ENCODE results near the gene ING3. TPM values are rescaled to one million over a fixed set of nuclear protein-coding genes. Genes with fewer than 3 reads are reported as not detected.

ING3 gene
- total and polyA plus RNA-seq, 9 of the 15 experiments (the other 6 are each of a cell fraction or from before 2014, with no cell fraction given), result 22.8 to 233 (median 50.4) TPM

DNA sequence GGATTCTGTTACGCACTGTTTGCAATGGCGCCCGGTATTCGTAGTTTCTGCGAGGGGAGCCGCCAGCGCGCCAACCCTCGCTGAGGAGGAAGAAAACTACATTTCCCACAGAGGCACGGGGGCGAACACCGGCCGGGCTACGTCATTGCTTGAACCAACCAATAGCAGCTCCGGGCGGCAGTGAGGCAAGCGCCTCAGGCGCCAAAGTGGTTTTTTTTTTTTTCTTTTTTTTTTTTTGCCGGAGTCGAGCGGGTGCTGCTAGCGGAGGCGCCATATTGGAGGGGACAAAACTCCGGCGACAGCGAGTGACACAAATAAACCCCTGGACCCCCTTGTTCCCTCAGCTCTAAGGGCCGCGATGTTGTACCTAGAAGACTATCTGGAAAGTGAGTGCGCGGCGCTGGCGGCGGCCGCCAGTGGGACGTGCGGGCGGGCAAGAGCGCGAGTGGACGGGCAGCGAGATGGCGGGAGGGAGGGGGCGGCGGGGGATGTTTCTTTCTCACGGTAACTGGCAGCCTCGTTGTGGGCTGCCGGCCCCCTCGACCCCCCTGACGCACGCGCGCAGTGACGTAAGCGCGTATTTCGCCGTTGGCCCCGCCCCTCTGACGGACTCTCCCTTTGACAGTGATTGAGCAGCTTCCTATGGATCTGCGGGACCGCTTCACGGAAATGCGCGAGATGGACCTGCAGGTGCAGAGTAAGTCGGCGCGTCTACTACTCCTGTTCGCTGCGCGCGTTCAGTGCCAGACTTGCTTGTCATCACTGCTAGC is at the start of gene ING3 (continued):
- TF ChIP-seq TEAD1 (CRISPR knock-in tag; IDR thresholded peaks at IDR 0.05), result peak; percentile 74 to 83; a peak in 2 of 4 replicates
- TF ChIP-seq ZNF263 (CRISPR knock-in tag; IDR thresholded peaks at IDR 0.05; ENCODE audit: borderline replicate concordance), result peak; percentile 40; the same call in 1 of the 2 replicates
- peak; percentile 70; the same call in 1 of the 2 replicates for TF ChIP-seq ZNF12 (CRISPR knock-in tag; IDR thresholded peaks at IDR 0.05)
- TF ChIP-seq, protein P1, sequence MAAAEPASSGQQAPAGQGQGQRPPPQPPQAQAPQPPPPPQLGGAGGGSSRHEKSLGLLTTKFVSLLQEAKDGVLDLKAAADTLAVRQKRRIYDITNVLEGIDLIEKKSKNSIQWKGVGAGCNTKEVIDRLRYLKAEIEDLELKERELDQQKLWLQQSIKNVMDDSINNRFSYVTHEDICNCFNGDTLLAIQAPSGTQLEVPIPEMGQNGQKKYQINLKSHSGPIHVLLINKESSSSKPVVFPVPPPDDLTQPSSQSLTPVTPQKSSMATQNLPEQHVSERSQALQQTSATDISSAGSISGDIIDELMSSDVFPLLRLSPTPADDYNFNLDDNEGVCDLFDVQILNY (CRISPR knock-in tag; IDR thresholded peaks at IDR 0.05), result peak; percentile 43; the same call in 1 of the 2 replicates
- TF ChIP-seq CBX1 (IDR thresholded peaks at IDR 0.05; ENCODE audit: low read depth), result peak; percentile 30; the same call in 1 of the 2 replicates
- TF ChIP-seq ZNF764 (CRISPR knock-in tag; IDR thresholded peaks at IDR 0.05; ENCODE audit: low read depth), result no peak
- TF ChIP-seq TEAD2 (tag; IDR thresholded peaks at IDR 0.05), result no peak
- no peak for TF ChIP-seq BCL6 (CRISPR knock-in tag; IDR thresholded peaks at IDR 0.05)
- no peak for TF ChIP-seq ZSCAN29 (IDR thresholded peaks at IDR 0.05)
- no peak for TF ChIP-seq KAT2B (IDR thresholded peaks at IDR 0.05; ENCODE audit: low read depth, low read length)
- peak; percentile 98 for TF ChIP-seq ATF7 (IDR thresholded peaks at IDR 0.05)
- TF ChIP-seq CBX3 (IDR thresholded peaks at IDR 0.05; ENCODE audit: borderline replicate concordance in 1 of 2, low read length in 2 of 2), result peak in 1 of 2 experiments; percentile 63; a peak in 1 of 3 replicates
- peak; percentile 31 for TF ChIP-seq NEUROD1 (IDR thresholded peaks at IDR 0.05; ENCODE audit: borderline replicate concordance, low read depth, low read length, partially characterized antibody)
- TF ChIP-seq ZNF165 (CRISPR knock-in tag; IDR thresholded peaks at IDR 0.05; ENCODE audit: borderline replicate concordance), result no peak
- TF ChIP-seq, protein P2, sequence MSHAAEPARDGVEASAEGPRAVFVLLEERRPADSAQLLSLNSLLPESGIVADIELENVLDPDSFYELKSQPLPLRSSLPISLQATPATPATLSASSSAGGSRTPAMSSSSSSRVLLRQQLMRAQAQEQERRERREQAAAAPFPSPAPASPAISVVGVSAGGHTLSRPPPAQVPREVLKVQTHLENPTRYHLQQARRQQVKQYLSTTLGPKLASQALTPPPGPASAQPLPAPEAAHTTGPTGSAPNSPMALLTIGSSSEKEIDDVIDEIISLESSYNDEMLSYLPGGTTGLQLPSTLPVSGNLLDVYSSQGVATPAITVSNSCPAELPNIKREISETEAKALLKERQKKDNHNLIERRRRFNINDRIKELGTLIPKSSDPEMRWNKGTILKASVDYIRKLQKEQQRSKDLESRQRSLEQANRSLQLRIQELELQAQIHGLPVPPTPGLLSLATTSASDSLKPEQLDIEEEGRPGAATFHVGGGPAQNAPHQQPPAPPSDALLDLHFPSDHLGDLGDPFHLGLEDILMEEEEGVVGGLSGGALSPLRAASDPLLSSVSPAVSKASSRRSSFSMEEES (CRISPR knock-in tag; IDR thresholded peaks at IDR 0.05), result no peak
- TF ChIP-seq, protein P3, sequence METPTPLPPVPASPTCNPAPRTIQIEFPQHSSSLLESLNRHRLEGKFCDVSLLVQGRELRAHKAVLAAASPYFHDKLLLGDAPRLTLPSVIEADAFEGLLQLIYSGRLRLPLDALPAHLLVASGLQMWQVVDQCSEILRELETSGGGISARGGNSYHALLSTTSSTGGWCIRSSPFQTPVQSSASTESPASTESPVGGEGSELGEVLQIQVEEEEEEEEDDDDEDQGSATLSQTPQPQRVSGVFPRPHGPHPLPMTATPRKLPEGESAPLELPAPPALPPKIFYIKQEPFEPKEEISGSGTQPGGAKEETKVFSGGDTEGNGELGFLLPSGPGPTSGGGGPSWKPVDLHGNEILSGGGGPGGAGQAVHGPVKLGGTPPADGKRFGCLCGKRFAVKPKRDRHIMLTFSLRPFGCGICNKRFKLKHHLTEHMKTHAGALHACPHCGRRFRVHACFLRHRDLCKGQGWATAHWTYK (CRISPR knock-in tag; IDR thresholded peaks at IDR 0.05), result 0 out of 2 replicates have a peak, but pooled peaks have one; percentile 74
